HG03378 (cell line): ENCODE results near the gene HAUS3.
"Not testable (repeated sequence)": the region's sequence is repeated elsewhere in the genome, so short reads cannot be mapped to it uniquely, and the experiment has no call there.

ENCODE experiments used
- ATAC-seq: cut with Tn5 transposase; IDR thresholded peaks from one replicate; pipeline ENCODE4 v1.9.1; 2021; ENCODE audit warnings: mild to moderate bottlenecking, moderate library complexity; ENCODE audit not compliant: unreplicated experiment

Gene HAUS3

GRCh38 chr4:2275546-2276251 lies 33.8 kb upstream of the HAUS3 start:
- ATAC-seq: no peak

- ATAC-seq: not testable (repeated sequence)
Observed at GRCh38 chr4:2275044-2275397, 33.1 kb upstream of the HAUS3 start.

- ATAC-seq: no peak
Observed at GRCh38 chr4:2274320-2275043, 32.6 kb upstream of the HAUS3 start.

DNA sequence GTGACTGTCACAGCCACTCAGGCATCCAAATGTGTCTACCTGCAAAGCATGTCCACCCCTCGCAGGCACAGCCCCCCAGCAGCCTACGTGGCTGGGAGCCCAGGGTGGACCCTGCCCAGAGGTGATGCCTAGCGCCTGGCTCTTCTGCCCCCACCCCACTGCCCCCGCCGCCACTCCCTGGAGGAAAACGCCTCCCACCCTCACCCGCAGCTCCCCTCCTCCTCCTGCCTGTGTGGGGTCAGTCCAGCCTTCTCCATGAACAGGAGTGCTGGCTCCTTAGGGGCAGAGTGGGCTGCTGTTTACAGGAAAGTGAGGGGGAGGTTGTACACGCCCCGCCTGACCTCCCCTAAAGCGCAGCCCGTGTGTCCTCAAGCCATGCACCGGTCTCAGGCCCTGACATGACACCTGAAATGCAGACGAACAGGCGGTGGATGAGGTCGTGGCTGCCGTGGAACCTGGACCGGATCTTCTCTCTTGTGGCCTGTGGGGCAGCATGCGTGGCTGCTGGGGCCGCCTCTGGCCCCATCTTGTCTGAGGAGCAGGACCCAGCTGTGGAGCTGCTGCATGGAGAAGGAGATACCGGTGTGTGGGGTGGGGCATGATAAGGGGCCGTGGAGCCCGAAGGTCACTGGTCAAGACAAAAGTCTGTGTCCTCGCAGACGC lies 31.9 kb upstream of the HAUS3 start:
- ATAC-seq: no peak

- ATAC-seq: no peak
Observed at GRCh38 chr4:2273221-2273620, 31.3 kb upstream of the HAUS3 start.

DNA sequence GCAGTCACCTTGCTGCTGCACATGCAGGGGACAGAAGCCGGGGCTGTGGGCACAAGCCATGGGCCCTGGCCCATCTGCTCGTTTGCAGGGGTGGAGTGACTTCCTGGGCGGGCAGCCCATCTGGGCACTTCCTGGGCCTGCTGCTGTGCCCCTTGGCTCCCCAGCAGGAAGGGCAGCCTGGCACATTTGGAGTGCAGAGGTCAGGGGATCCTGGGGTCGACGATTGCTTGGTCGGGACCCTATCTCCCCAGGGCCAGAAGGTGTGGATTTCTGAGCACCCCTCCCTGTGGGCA lies 30.9 kb upstream of the HAUS3 start:
- no peak for ATAC-seq

DNA sequence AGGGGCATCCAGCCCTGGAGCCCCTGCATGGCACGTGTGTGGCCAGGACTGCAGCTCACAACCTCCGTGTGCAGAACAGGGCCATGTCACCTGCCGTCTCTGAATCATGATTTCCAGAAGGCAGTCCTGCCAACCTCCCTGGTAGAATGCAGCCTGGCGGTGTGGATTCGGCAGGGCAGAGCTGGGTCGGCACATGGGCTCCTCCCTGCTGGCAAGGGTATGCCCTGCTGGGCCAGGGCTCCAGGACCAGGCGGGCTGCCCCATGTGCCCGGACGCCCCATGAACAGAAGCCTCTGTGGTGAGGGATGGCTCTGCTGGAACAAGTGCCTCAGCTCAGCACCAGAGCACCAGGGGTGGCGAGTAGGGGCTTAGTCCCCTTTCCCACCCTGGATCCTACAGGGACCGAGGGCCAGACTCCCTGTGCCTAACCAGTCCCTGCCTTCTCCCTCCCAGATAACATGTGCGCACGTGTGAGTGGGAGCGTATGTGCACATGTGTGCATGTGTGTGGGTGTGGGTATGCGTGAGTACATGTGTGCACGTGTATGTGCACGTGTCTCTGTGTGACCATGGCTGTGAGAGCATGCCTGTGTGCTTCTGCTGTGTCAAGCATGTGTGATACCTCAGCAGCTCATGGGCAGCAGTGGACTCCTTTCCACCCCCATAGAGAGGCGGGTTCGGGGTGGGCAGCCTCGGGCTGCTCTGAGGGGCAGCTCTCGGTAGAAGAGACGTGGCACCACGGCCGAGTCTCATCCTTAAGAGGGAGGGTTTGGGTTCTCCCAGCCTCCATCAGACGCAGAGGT lies 30.3 kb upstream of the HAUS3 start:
- no peak for ATAC-seq

DNA sequence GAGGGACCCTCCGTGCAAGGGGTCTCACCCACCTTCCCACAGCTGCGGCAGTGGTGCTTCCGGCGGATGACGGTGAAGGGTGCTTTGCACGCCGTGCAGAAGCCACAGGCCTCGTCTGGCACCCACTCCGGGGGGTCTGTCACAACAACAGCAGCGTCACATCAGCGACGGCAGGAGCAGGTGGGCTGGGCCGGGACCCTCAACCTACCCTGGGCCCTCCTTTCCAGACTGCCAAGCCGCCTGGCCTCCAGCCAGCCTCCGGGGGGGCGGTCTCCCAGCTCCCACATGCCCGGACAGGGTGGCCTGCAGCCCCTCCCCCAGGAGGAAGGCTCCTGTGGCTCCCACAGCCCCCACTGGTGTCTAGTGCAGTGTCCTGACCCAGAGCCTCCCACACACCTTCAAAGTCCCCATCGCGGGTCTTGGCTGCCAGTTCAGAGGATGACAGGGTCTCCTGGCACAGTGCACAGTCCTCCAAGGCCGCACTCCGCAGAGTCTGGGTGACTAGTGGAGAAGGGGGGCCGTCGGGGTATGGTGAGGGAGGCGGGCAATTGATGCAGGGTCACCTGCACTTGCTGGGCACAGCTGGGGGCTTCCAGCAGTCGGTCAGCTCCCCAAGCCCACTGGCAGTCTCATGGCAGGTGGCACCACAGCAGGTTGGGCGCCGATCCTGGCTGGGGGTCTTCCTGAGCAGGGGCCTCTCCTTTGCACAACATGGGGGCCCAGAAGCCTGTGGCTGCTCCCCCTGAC lies 29.5 kb upstream of the HAUS3 start:
- ATAC-seq: no peak

DNA sequence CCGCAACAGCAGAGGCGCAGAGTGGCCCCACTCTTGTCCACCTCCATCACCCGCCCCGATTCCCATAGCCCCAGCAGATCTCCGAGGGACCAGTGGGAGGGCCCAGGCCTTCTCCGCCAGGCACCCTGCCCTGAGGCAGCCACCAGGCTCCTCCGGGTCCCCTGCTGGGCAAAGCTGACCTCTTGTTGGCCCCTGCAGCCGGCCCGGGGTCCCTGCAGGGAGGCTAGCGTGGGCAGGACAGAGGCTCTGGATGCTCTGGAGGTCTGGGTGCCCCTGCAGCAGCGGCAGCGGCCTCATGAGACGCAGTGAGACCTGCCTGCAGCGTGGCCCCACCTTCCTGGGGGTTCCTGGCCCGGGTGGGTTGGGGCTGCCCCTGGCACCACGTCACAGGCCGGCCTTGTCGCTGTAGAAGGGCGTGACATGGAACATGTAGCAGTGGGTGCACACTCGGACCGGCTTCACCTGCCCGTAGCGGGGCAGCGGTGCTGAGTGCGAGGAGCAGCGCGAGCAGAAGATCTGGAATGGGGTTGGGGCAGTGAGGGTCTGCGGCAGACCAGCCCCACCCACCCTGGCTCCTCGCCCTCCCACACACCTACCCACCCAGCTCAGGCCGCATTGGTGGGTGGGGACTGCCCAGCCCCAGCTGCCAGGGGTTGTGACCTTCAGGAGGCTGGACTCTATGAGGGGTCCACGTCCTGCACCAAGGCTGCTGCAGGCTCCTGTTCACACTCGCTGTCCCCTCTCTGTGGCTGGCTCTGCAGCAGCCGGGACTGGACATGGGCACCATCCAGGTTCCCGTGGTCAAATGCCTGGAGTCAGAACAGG lies 28.6 kb upstream of the HAUS3 start:
- no peak for ATAC-seq

DNA sequence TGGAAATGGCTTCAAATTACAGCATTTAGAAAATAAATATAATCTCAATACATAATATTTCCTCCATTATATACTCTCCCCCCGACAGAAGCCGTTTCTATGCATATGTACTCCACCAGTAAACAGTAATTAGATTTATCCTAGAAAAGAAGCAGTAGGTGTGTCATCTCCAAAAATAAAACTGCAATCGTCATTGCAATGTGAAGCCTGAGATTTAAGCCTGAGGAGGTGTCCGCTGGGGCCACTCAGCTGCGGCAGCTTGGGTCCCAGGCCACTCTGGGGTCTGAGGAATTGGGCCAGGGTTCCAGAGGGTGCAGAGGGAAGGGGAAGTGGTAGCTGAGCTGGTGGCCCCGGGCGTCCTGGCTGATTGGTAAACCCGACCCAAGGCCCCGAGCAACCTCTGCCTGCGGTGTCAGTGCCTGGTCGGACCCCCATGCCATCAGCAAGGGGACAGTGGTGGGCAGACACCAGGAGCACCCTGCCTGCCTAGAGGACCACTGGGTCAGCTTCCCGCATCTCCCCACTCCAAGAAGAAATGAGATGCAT lies 27.8 kb upstream of the HAUS3 start:
- no peak for ATAC-seq

GRCh38 chr4:2269206-2269531 lies 27.2 kb upstream of the HAUS3 start:
- no peak for ATAC-seq

DNA sequence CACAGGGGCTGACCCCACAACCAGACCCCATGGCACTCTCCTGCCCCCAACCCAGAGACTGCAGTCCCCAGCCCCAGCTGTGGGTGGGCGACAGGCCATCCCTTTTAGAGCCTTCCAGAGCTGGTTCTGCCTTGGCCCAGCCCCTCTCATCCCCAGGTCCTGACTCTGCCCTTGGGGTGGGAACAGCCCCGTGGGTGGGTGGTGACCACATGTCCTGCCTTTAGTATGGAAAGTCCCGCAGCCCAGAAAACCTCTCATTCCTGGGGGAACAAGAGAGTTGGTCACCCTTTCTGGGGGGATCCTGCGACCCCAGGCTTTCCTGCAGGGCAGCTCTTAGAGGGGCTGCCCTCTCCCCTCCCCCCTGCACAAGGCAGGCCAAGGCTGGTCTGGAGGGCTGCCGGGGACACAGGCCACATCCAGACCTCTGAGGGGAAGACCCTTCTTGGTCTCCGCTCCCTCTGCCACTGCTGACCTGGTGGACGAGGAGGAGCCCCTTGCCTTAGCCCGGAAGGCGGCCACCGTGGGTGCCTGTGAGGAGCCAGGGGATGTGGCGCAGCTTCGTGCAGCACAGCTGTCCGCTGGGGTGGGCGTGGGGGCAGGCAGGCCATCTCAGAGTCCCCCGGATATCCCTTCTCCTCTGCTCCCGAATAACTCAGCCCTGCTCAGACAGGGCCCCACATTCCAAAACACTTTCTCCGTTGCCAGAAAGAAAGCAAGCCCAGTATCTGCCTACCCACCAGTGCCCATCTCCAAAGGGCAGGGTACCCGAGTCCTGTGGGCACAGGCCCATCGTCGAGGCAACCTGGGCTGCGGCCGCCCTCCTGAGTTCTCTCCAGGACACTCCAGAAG lies 26.7 kb upstream of the HAUS3 start:
- ATAC-seq: no peak

DNA sequence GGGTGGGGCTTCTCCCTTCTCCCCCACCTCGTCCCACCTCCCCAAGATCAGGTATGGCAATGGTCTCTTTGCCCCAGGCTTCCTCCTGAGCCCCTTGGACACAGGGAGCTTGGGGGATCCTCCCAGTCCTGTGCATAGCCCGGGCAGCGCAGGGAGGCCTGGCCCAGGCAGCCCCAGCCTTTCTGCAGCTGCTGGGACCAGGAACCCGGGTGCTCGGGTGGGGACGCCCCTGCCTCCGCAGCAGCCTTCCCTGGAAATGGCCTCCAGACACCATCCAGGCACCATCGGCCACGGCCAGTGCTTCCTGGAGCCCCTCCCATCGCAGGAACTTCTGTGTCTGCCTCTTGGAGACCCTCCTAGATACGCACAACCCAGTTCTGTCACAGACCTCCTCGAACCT lies 25.9 kb upstream of the HAUS3 start:
- ATAC-seq: no peak

DNA sequence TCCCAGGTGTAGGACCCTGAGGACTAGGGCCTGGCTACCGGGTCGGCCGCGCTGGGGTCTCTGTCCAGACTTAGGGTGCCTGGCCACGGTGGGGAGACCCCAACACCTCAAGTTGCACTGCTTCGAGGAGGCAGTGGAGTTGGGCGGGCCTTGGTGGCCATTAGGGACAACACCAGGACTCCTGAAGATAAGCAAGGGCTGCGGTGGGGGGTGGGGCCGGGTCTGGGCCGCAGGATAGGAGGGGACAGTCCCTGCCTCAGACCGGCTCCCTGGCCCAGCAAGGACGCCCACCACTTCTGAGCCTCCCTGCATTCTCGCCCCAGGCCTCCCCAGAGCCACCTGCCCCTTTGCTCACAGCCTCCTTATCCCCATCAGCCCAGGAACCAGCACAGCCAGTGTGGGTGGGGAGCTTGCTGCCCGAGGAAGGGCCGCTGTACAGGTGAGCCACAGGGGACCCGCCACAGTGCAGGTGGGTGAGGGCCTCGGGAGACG lies 25.4 kb upstream of the HAUS3 start:
- no peak for ATAC-seq

GRCh38 chr4:2266821-2267220 lies 24.9 kb upstream of the HAUS3 start:
- no peak for ATAC-seq

- no peak for ATAC-seq
Observed at GRCh38 chr4:2266181-2266580, 24.3 kb upstream of the HAUS3 start.

GRCh38 chr4:2265113-2266110 lies 23.5 kb upstream of the HAUS3 start:
- ATAC-seq: no peak
